IPS-18c (cell line): ENCODE results near the gene MAST3.
"Not testable (repeated sequence)": the region's sequence is repeated elsewhere in the genome, so short reads cannot be mapped to it uniquely, and the experiment has no call there.

ENCODE experiments used
- H3K4me3 ChIP-seq: 2 replicates; pipeline ENCODE4 v1.7.0; 2013; ENCODE audit warnings: low read depth, mild to moderate bottlenecking, low read length, moderate library complexity; ENCODE audit not compliant: insufficient read depth
- H3K9me3 ChIP-seq: one replicate; pipeline ENCODE4 v1.6.1; 2013; ENCODE audit warnings: mild to moderate bottlenecking, low read length, moderate library complexity; ENCODE audit not compliant: control insufficient read depth, insufficient read depth

Gene MAST3

DNA sequence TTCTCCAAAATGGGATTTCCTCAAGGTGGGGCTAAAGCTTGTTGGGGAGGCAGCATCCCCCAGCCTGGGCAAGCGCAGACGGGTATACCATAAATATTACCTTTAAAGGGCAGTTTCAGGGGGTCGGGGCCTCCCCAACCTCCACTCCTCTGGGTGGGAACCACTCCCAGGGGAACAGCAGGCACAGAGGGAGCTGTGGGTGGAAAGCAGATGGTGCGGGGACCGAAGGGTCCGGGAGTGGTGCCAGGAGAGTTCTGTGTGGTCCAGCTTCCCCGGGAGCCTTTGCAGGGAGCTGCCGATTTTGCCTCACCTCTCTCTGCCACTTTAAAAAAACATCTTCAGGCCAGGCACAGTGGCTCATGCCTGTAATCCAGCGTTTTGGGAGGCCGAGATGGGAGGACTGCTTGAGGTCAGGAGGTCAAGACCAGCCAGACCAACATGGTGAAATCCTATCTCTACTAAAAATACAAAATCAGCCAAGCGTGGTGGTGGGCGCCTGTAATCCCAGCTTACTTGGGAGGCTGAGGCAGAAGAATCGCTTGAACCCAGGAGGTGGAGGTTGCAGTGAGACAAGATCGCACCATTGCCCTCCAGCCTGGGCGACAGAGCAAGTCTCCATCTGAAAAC is 5.5 kb downstream of the MAST3 start:
- H3K4me3 ChIP-seq: no peak overlapping the region
- H3K9me3 ChIP-seq: no peaks in the 10 kb centered on the region

DNA sequence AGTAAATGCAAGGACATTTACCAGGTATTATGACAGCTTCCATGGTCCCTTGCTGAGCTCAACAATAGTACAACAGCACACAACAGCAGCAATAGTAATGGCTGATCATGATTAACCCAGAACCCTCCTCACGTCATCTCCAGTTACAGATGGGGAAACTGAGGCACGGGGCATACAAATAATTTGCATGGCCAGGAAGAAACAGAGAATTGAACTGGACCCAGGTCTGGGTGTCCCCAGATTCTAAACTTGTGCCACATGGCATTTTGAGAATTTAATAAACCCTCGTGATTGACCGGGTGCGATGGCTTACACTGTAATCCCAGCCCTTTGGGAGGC is 7.2 kb downstream of the MAST3 start:
- H3K4me3 ChIP-seq: peak overlapping the region; percentile 48

DNA sequence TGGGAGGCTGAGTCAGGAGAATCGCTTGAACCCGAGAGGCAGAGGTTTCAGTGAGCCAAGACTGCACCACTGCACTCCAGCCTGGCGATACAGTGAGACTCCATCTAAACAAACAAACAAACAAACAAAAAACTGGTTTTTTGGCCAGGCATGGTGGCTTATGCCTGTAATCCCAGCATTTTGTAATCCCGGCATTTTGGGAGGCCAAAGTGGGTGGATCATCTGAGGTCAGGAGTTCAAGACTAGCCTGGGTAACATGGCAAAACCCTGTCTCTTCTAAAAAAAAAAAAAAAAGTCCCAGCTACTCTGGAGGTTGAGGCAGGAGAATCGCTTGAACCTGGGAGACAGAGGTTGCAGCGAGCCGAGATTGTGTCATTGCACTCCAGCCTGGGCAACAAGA is 7.7 kb downstream of the MAST3 start:
- H3K9me3 ChIP-seq, H3K4me3 ChIP-seq: not testable (repeated sequence)

More for the DNA sequence above, 7.2 kb downstream of the MAST3 start:
- peaks cover 2% of the 10 kb centered on the region for H3K9me3 ChIP-seq

DNA sequence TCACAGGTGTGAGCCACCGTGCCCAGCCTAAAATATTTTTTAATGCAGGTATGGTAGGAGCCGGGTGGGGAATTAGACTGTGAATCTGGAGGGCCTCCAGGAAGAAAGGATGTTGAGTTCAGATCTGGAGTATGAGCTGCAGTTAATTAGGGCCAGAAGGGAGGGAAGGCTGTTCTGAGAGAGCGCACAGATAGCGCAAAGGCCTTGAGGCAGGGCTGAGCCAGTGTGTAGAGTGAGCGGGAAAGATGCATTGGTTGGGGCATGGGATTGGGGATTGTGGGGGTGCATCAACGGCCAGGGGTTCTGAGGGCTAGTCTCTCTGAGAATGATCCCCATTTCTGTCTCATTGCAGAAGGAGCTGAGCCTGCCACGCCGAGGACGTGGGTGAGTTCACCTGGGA is 9.7 kb downstream of the MAST3 start:
- Histone ChIP-seq H3K9me3 (peaks cover 2% of the 10 kb centered on the region), H3K4me3 (no peak overlapping the region)

DNA sequence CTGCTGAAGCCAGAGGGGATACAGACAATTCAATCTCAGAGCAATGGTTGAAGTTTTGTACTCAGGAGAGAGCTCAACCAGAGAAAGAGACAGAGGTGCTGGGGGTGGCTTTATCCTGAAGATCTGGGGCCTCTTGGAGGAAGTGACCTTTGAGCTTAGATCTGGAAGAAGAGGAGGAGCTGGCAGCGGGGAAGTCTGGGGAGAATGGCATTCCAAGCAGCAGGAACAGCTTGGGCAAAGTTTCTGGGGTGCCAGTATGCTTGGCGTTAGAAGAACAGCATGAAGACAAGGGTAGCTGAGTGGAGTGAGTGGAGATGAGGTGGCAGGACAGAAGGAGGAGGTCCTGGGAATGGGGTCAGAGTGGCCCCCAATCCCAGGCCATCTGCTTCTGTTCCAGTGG is 11.3 kb downstream of the MAST3 start:
- no peak overlapping the region; the same call in 1 of the 2 replicates for H3K4me3 ChIP-seq
- peaks cover 2% of the 10 kb centered on the region for H3K9me3 ChIP-seq

DNA sequence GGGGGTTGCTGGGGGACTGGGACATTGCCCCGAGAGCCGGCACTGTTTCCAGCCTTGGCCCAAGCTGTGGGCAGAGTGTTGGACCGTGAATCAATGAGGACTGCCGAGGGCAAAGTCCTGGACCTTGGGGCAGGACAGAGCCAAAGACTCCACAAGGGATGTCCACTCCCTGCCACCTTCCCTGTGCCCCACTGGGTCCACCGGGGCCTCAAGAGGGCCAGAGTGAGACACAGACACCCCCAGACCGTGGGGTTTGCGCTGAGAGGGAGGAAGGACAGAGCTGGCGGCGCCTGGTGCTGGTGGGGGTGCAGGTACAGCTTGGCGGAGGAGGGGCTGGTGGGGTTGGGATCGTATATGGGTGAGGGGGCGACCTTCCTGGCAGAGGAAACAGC is 11.8 kb downstream of the MAST3 start:
- H3K9me3 ChIP-seq: peaks cover 2% of the 10 kb centered on the region
- peak overlapping the region; percentile 81 for H3K4me3 ChIP-seq

DNA sequence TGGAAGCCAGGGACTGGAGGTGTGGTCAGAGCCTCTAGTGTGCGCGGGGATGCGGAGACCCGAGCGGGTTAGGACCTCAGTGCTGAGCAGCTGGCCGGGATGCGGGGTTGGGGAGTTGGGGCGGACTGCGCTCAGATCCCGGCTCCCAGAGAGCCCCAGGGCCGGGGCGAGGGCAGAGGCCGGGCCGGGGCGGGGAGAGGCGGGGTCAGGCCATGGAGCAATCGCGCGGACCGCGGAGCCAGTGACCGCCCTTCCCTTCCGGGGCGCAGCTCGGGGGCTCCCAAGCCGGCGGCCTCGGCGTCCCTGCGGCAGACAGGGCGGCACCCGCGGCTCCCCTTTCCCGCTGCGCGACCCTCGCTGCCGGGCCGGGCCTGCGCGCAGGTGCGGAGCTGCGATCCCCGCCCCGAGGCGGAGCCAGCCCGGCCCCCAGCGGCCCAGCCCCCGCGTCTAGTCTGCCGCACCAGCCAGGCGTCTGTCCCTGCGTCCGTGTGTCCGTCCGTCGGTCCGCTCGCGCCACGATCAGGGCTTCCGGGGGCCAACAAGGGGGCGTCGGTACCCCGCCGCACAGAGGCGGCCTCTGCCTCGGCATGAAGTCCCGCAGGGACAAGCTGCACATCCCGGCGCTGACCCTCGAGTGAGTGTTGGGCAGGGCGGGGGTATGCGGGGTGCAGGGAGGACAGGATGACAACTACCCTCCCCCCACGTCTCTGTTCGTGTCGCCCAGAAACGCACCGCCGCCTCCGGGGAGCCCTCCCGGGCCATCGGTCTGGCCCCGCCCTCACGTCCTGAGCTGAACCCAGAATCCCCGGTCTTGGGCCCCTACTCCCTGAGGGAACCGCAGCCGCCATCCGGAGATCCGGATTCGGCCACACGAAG is 12.4 kb downstream of the MAST3 start:
- H3K9me3 ChIP-seq: peaks cover 2% of the 10 kb centered on the region

DNA sequence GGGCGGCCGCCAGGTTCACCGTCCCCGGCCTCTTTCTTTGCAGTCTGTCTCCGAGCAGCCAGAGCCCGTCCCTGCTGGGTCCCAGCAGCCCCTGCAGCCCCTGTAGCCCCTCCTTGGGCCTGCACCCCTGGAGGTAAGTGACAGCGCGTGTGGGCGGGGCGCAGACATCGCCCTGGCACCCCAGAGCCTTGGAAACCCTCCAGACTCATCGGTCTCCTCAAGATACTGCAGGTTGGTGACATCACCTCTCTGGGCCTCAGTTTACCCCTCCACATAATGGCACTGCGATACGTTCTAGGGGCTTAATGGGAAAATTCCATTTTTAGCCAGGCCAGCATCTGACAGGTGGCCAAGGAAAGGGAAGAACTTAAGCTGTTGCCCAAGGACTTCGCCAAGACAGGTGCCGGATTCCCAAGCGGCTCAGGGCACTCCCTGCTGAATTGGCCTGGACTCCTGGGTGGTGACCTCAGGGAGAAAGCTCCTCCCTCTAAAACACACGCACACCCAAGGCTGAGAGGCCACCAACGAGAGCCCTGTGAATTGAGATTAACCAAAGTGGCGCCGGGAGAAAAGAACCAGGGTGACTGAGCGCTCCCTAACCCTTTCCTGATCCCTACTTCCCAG is 13.1 kb downstream of the MAST3 start:
- H3K9me3 ChIP-seq: peaks cover 2% of the 10 kb centered on the region
- peak overlapping the region; percentile 81 for H3K4me3 ChIP-seq

More for the DNA sequence above, 12.4 kb downstream of the MAST3 start:
- peak overlapping the region; percentile 81 for H3K4me3 ChIP-seq

DNA sequence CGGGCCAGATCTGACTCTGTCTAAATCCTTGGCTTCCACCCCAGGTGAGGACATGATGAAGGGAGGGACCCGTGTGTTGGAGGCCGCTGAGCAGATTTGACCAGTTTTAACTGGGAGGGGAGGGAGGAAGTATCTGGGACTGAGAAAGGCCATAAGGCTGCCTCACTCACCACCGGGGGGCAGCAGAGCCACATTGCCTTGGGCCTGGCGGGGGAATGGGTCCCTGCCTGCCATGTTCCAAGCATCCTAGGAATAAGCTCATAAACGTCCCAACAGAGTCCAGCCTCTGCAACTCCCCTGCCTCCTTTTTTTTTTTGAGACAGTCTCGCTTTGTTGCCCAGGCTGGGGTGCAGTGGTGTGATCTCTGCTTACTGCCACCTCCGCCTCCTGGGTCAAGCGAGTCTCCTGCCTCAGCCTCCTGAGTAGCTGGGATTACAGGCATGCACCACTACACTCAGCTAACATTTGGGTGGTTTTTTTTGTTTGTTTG is 15.5 kb downstream of the MAST3 start:
- peaks cover 2% of the 10 kb centered on the region for H3K9me3 ChIP-seq
- H3K4me3 ChIP-seq: no peak overlapping the region

DNA sequence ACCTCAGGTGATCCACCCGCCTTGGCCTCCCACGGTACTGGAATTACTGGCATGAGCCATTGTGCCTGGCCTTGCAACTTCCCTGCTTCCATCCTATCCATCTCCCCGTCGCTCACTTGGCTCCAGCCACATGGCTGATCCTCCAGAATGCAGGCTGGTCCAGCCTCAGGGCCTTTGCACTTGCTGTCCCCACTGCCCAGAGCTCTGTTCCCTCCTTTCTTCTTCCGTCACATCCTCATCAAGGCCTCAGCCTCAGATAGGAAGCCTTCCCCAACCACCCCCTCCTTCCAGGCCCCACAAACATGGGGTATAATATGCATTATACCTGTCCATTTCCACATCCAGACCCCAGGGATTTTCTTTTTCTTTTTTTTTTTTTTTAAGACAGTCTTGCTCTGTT is 16.2 kb downstream of the MAST3 start:
- H3K4me3 ChIP-seq: no peak overlapping the region
- H3K9me3 ChIP-seq: peaks cover 2% of the 10 kb centered on the region

DNA sequence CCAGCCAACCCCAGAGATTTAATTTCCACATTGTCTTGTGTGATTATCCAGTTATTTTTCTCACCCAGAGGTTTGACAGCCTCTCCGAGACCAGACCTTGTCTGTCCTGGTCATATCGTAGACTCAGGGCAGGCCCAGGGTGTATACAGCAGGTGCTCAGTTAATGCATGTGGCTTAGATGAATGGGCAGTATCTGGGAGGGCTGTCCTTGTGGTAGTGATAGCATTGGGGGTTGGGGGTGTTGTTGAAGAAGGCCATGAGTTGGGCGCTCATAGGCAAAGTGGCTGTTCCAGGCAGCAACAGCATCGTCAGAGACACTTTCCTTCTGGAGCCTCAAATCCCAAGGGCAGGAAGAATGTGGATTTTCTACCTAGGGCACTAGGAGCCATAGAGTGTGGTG is 16.9 kb downstream of the MAST3 start:
- H3K9me3 ChIP-seq: peaks cover under 1% of the 10 kb centered on the region
- no peak overlapping the region for H3K4me3 ChIP-seq

DNA sequence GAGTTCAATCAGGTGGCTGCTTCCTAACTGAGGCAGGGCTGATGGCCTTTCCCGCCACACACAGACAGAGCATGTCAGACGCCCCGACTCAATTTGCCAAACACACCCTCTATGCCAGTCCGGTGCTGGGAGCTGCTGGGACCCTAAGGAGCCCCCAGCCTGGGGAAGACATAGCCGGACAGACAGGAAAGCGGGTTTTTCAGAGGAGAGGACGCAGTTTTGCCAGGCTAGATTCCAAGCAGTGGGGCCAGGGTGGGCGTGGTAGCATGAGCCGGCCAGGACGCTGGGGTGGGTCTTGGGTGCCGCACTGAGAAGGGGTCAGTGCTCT is 19.8 kb downstream of the MAST3 start:
- Histone ChIP-seq H3K4me3 (peak overlapping the region; percentile 47), H3K9me3 (no peaks in the 10 kb centered on the region)

DNA sequence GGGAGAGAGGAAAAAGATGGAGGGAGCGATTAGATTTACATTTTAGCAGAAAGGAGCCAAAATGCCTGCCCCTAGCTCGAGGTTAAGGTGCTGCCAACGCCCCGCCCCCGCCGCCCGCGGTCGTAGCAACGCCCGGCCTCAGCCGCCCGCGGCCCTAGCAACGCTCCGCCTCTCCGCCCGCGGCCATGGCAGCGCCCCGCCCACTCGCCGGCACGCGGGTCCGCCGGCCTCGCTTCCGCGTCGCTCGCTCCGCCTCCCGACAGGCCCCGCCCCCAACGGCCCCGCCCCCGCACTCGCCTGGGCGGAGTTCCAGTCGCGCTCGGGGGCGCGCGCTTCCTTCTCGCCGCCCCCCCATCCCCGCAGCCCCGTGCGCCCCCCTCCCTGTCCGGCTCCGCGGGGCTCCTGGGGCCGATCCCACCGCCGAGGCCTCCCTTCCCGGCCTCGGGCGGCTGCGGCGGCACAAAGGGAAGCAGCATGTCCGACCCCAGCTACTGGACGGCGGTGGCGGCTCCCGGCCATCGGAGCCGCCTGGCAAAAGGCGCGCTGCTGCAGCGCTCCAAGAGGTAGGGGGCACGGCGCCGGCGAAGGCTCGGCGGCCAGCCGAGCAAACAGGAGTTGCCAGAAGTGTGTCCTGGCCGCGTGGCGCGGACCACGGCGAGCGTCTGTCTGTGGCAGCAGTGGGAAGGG is 20.3 kb downstream of the MAST3 start:
- peak overlapping the region; percentile 52 for H3K4me3 ChIP-seq
- no peaks in the 10 kb centered on the region for H3K9me3 ChIP-seq

DNA sequence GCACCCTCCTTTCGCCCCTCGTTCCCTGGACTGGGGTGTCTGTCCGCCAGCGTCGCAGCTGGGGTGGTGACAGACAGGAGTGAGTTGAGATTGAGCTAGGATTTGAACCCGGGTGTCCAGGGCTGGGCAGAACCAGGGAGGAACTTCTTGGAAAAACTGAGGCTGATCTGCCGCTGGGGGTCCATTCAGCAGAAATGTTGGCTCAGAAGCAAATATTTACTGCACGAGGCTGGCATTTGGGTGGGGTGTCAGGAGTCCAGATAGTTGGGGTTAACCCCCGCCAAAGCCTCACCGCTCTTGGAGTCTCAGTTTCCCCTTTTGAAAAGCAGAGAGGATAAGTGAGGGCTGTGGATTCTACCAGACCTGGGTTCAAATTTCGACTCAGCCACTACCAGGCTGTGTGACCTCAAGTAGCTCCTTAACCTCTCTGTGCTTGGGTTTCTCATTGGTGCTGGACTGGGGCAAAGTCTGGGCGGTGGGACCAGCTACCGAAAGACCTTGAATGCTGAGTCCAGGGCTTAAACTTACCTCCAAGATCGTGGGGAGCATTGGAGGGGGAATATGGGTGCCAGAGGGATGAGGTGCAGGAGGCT is 20.9 kb downstream of the MAST3 start:
- H3K9me3 ChIP-seq: no peaks in the 10 kb centered on the region

DNA sequence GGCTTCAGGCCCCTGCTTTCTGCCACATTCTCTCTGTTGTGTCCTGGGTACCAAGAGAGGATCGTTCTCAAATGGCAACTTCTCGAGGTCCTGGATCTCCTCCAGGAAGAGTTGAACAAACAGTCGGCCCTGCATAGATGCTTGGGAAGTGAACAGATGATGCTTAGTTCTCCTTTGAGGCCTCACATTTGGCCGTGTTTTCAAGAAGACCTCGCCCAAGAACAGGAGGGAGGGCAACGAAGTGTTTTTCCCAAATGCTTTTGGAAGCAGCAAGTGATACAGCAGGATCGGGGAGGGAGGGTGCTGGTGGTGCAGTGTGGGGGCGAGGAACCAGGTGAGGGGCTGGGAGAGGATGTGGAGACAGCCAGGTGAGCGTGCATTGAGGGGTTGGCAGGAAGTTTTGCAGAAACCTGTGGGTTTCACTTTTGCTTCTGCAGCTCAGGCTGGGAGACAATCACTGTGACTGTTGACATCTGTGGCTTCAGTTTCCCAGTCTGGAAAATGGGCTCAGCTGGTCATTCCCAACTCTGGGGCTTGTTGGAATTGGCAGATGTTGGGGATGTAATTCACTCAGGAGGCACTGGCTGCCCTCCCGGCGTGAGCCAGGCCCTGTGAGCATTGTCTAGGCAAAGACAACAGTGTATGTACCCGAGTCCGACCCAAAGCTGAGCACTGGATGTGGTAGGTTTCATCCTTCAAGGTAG is 21.6 kb downstream of the MAST3 start:
- Histone ChIP-seq H3K9me3 (peaks cover under 1% of the 10 kb centered on the region), H3K4me3 (peak overlapping the region; percentile 52; the same call in 1 of the 2 replicates)

More for the DNA sequence above, 20.9 kb downstream of the MAST3 start:
- peak overlapping the region; percentile 52 for H3K4me3 ChIP-seq

DNA sequence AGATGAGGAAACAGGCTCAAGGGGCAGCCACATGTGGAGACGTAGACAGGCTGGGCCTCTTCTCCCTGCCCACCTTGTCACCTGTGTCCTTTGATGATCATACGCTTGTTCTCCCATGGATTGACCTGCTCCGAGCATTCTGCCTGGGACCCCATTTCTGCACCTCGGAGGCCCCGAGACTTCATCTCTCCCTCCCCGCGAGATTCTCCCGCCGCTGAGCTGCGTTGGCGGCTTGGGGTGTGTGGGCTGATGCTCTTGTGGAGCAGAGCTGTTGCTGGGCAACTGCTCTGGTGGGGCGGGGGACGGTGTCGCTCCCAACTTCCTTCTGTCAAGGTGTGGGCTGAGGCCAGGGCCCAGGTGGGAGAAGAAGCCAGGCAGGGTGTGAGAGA is 22.1 kb downstream of the MAST3 start:
- Histone ChIP-seq H3K9me3 (peaks cover 5% of the 10 kb centered on the region), H3K4me3 (no peak overlapping the region)

DNA sequence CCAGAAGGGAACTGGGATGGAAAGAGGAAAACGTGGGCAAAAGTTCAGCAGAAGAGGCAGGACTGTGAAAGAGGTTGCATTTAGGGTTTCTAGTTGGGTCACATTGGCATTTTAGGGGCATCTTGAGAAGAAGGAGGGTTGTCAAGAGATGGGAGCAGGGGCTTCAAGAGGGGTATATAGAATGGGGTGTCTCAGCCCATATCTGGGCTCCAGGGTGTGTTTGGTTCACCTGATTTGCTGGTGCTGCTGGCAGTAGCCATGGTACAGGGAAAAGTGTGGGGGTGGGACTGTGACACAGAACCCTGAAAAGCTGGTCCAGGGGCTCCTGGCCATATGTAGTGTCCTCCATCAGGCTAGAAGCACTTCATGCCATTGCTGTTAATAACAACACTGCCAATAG is 22.5 kb downstream of the MAST3 start:
- Histone ChIP-seq H3K4me3 (no peak overlapping the region), H3K9me3 (peaks cover 5% of the 10 kb centered on the region)
